HEK293 (cell line): ENCODE data around the gene DLG1.
A peak's percentile ranks its signal among the peaks of the same experiment; 100 is the strongest.

Experiments
- CTCF ChIA-PET: fragments of 350-600 bp; formaldehyde crosslinking; extraction: SDS; loops from one replicate; lab custom pipeline; 2021; ENCODE audit warnings: antibody characterized with exemption; lab: Yijun Ruan, JAX
- POLR2A ChIA-PET: fragments of 300-600 bp; formaldehyde crosslinking; extraction: SDS; loops from one replicate; lab custom pipeline; 2020; ENCODE audit warnings: antibody characterized with exemption, inconsistent platforms; lab: Yijun Ruan, JAX
- H3K27ac ChIP-seq: fragments of 200-500 bp; sonication (Bioruptor generic); 2 replicates; pipeline ENCODE4 v1.5.1; 2014; ENCODE audit warnings: low read depth, low read length, control low read depth, inconsistent platforms; ENCODE audit errors: extremely low read depth
- H3K36me3 ChIP-seq, 2 experiments: fragments of 200-500 bp in 1 of 2; sonication (Bioruptor generic) in 1 of 2; 1 replicate in 1 of 2; 2 replicates in 1 of 2; pipeline ENCODE4 v1.5.1; 2014 to 2017; ENCODE audit warnings: inconsistent platforms in 2 of 2, low read length in 2 of 2; ENCODE audit not compliant: control insufficient read depth in 2 of 2, insufficient read depth in 1 of 2
- H3K4me1 ChIP-seq: fragments of 200-500 bp; sonication (Bioruptor generic); 2 replicates; pipeline ENCODE4 v1.5.1; 2014; ENCODE audit warnings: mild to moderate bottlenecking, low read length, inconsistent platforms; ENCODE audit not compliant: control insufficient read depth, insufficient read depth
- H3K4me3 ChIP-seq: 2 replicates; pipeline ENCODE4 v1.5.1; 2011; ENCODE audit warnings: low read depth, mild to moderate bottlenecking, control low read depth, low read length, moderate library complexity
- H3K9me3 ChIP-seq: fragments of 200-500 bp; sonication (Bioruptor generic); 2 replicates; pipeline ENCODE4 v1.5.1; 2014; ENCODE audit warnings: low read depth, low read length, inconsistent platforms; ENCODE audit not compliant: control insufficient read depth, insufficient read depth
- EGR2 ChIP-seq: fragments of 450-650 bp; formaldehyde crosslinking; IDR thresholded peaks from 2 replicates; pipeline ENCODE4 v1.5.1; 2016; ENCODE audit warnings: low read depth, missing biosample characterization, missing genetic modification characterization
- HOXC10 ChIP-seq: sonication (generic); formaldehyde crosslinking; IDR thresholded peaks from 2 replicates; pipeline ENCODE4 v1.8.1; 2023; ENCODE audit warnings: mild to moderate bottlenecking, missing genetic modification reagents
- TCF7L2 ChIP-seq: IDR thresholded peaks from 2 replicates; pipeline ENCODE4 v1.6.1; 2011; ENCODE audit warnings: low read depth, mild to moderate bottlenecking, inconsistent platforms, low read length, moderate library complexity, borderline replicate concordance
- ZBTB8A ChIP-seq: fragments of 450-650 bp; formaldehyde crosslinking; IDR thresholded peaks from 2 replicates; pipeline ENCODE4 v1.5.1; 2016; ENCODE audit warnings: missing biosample characterization, missing genetic modification characterization
- ZNF335 ChIP-seq: fragments of 450-650 bp; formaldehyde crosslinking; conservative IDR thresholded peaks from 2 replicates; pipeline ENCODE4 v1.5.1; 2016; ENCODE audit warnings: missing biosample characterization, missing genetic modification characterization
- ZNF561 ChIP-seq: fragments of 450-650 bp; IDR thresholded peaks from 2 replicates; pipeline ENCODE4 v1.5.1; 2018; ENCODE audit warnings: missing biosample characterization, missing genetic modification characterization, borderline replicate concordance
- ZNF621 ChIP-seq: fragments of 450-650 bp; formaldehyde crosslinking; IDR thresholded peaks from 2 replicates; pipeline ENCODE4 v1.5.1; 2017; ENCODE audit warnings: missing biosample characterization, missing genetic modification characterization
- ZNF629 ChIP-seq: fragments of 450-650 bp; formaldehyde crosslinking; IDR thresholded peaks from 2 replicates; pipeline ENCODE4 v1.5.1; 2017; ENCODE audit warnings: missing biosample characterization, missing genetic modification characterization
- ZNF660 ChIP-seq: fragments of 450-650 bp; IDR thresholded peaks from 2 replicates; pipeline ENCODE4 v1.5.1; 2018; ENCODE audit warnings: missing biosample characterization, mild to moderate bottlenecking, missing genetic modification characterization
- ZNF670 ChIP-seq: fragments of 450-650 bp; formaldehyde crosslinking; IDR thresholded peaks from 2 replicates; pipeline ENCODE4 v1.5.1; 2016; ENCODE audit warnings: missing biosample characterization, missing genetic modification characterization, low read depth
- ZNF677 ChIP-seq: fragments of 450-650 bp; IDR thresholded peaks from 2 replicates; pipeline ENCODE4 v1.5.0; 2018; ENCODE audit warnings: missing biosample characterization, mild to moderate bottlenecking, missing genetic modification characterization, moderate library complexity
- ZNF768 ChIP-seq: fragments of 450-650 bp; formaldehyde crosslinking; IDR thresholded peaks from 2 replicates; pipeline ENCODE4 v1.5.1; 2018; ENCODE audit warnings: missing biosample characterization, mild to moderate bottlenecking, missing genetic modification characterization
- ZNF776 ChIP-seq: fragments of 450-650 bp; formaldehyde crosslinking; IDR thresholded peaks from 2 replicates; pipeline ENCODE4 v1.5.0; 2017; ENCODE audit warnings: missing biosample characterization, missing genetic modification characterization, borderline replicate concordance
- ZNF792 ChIP-seq: fragments of 450-650 bp; formaldehyde crosslinking; IDR thresholded peaks from 2 replicates; pipeline ENCODE4 v1.5.1; 2016; ENCODE audit warnings: missing biosample characterization, missing genetic modification characterization
- ZSCAN23 ChIP-seq: fragments of 450-650 bp; formaldehyde crosslinking; IDR thresholded peaks from 2 replicates; pipeline ENCODE4 v1.5.1; 2016; ENCODE audit warnings: missing biosample characterization, missing genetic modification characterization
- ZSCAN30 ChIP-seq: fragments of 450-650 bp; IDR thresholded peaks from 2 replicates; pipeline ENCODE4 v1.5.1; 2018; ENCODE audit warnings: missing biosample characterization, mild to moderate bottlenecking, missing genetic modification characterization, moderate library complexity
- TF ChIP-seq, protein P1 (sequence below): fragments of 450-650 bp; formaldehyde crosslinking; IDR thresholded peaks from 2 replicates; pipeline ENCODE4 v1.5.1; 2016; ENCODE audit warnings: missing biosample characterization, missing genetic modification characterization
- TF ChIP-seq, protein P2 (sequence below): fragments of 450-650 bp; formaldehyde crosslinking; optimal IDR thresholded peaks from 2 replicates; pipeline ENCODE3; 2016; ENCODE audit warnings: missing biosample characterization, mild to moderate bottlenecking, missing genetic modification characterization
- TF ChIP-seq, protein P3 (sequence below): fragments of 450-650 bp; formaldehyde crosslinking; IDR thresholded peaks from 2 replicates; pipeline ENCODE4 v1.5.1; 2016; ENCODE audit warnings: missing biosample characterization, missing genetic modification characterization

The DLG1 gene

DNA sequence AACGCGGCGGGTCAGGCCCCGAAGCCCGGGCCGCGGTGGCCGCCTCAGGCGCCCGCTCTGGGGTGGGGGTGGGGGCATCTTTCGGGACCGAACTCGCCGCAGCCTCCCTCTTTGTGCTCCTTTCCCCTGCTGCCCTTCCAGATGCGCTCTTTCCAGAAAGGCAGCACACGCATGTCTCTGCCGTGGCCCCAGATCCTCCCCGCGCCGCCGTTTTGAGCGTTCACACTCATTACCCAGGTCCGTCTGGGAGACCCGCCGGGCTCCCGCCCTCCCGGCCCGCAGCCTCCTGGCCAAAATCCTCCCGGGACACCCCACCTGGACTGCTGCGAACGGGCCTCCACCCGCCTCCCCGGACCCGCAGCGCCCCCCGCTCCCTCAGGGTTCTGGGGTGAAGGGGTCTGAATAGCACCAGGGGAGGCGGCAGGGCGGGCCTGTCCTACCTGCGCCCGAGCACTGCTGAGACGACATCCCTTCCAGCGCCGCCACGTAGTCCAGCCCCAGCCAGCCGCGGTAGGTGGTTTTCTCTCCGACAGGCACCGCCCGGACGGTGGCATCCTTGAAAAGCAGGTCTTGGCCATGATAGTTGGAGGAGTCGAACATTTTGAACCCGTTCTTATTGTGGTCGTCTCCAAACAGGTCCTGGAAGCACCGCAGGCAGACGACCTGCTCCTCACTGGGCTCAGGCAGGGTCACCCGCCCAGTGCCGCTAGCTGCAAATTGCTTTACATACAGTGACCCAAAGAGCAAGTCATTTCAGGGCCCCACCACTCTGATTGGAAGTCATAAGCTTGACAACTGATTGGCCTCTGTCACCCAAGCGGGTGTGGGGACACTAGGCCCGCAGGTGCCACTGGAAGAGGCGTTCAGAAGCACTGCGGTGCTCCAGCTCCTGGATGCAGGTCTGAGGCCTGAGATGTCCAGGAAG is 294.7 kb downstream of the DLG1 start:
- peak overlapping the region; percentile 22 for H3K4me3 ChIP-seq
- ChIA-PET CTCF (interaction anchor here (0.6 to 1.1 kb wide), 4 partner anchors 20 to 294 kb away, joined by 3 to 6 read pairs (median 3); partner anchors contain the start of gene MELTF), POLR2A (no interaction called here)
- no peaks in the 10 kb centered on the region; the same call in 1 of the 2 replicates for H3K4me1 ChIP-seq
- H3K36me3 ChIP-seq: peaks cover 0 to 15% of the 10 kb centered on the region in 2 experiments; a peak in 1 of 3 replicates
- H3K27ac ChIP-seq: peak overlapping the region; percentile 60; the same call in 1 of the 2 replicates
- TF ChIP-seq ZNF335 (tag by site-specific recombination): peak; percentile 53
- TF ChIP-seq, protein P1, sequence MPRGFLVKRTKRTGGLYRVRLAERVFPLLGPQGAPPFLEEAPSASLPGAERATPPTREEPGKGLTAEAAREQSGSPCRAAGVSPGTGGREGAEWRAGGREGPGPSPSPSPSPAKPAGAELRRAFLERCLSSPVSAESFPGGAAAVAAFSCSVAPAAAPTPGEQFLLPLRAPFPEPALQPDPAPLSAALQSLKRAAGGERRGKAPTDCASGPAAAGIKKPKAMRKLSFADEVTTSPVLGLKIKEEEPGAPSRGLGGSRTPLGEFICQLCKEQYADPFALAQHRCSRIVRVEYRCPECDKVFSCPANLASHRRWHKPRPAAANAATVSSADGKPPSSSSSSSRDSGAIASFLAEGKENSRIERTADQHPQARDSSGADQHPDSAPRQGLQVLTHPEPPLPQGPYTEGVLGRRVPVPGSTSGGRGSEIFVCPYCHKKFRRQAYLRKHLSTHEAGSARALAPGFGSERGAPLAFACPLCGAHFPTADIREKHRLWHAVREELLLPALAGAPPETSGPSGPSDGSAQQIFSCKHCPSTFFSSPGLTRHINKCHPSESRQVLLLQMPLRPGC (tag by site-specific recombination): no peak
- no peaks in the 10 kb centered on the region for H3K9me3 ChIP-seq

DNA sequence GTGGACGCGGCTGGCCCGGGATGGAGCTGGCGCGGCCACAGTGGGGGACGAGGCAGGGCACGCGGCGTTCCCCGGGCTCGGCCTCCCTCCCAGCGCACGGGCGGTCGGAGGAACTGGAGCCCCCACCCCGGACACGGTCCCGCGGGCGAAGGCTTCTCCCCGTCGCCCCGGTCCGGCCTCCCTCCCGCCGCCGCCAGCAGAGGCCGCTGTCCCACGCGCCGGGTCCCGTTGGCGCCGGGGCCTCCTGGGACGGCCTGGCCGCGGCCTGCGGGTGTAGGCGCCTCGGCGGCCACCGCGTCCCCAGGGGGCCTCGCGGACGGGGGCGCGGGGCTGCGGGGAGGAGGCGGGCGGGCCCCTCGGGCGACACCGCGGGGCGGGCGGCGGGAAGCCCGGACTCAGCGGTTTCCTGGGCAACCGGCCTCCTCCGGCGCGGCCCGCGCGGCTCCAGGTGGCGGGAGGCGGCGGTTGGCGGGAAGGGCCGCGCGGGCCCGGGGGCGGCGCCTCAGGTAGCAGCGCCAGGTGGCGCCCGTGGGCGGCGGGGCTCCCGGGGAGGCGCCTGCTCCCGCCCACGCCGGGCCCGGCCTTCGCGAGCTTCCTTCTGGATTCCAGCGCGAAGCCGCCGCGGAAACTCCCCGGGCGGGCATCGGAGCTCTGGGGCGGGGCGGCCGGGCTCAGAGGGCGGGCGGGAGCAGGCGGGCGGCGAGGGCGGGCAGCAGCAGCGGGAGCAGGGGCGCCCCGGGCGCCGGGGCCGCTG is 295.5 kb downstream of the DLG1 start:
- ChIA-PET CTCF (interaction anchor here (0.6 to 1.1 kb wide), 5 partner anchors 26 to 155 kb away, joined by 3 read pairs; partner anchors contain the start of gene MELTF), POLR2A (no interaction called here)

More for the DNA sequence above, 295.5 kb downstream of the DLG1 start:
- TF ChIP-seq, protein P2, sequence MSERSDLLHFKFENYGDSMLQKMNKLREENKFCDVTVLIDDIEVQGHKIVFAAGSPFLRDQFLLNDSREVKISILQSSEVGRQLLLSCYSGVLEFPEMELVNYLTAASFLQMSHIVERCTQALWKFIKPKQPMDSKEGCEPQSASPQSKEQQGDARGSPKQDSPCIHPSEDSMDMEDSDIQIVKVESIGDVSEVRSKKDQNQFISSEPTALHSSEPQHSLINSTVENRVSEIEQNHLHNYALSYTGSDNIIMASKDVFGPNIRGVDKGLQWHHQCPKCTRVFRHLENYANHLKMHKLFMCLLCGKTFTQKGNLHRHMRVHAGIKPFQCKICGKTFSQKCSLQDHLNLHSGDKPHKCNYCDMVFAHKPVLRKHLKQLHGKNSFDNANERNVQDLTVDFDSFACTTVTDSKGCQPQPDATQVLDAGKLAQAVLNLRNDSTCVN (tag by site-specific recombination): peak; percentile 35
- TF ChIP-seq TCF7L2 (no peak), ZNF561 (tag by site-specific recombination) (peak; percentile 27; the same call in 1 of the 2 replicates), ZNF768 (tag by site-specific recombination) (no peak), ZNF776 (tag by site-specific recombination) (no peak), ZNF677 (tag by site-specific recombination) (0 out of 2 replicates have a peak, but pooled peaks have one; percentile 2), ZNF660 (tag by site-specific recombination) (0 out of 2 replicates have a peak, but pooled peaks have one; percentile 11), ZBTB8A (tag by site-specific recombination) (0 out of 2 replicates have a peak, but pooled peaks have one; percentile 24), EGR2 (0 out of 2 replicates have a peak, but pooled peaks have one; percentile 9), ZSCAN30 (peak; percentile 76), HOXC10 (peak; percentile 80; the same call in 1 of the 2 replicates), ZNF621 (tag by site-specific recombination) (no peak), ZNF792 (tag by site-specific recombination) (no peak), ZSCAN23 (tag by site-specific recombination) (no peak), ZNF670 (no peak), ZNF629 (tag by site-specific recombination) (no peak)
- TF ChIP-seq, protein P3, sequence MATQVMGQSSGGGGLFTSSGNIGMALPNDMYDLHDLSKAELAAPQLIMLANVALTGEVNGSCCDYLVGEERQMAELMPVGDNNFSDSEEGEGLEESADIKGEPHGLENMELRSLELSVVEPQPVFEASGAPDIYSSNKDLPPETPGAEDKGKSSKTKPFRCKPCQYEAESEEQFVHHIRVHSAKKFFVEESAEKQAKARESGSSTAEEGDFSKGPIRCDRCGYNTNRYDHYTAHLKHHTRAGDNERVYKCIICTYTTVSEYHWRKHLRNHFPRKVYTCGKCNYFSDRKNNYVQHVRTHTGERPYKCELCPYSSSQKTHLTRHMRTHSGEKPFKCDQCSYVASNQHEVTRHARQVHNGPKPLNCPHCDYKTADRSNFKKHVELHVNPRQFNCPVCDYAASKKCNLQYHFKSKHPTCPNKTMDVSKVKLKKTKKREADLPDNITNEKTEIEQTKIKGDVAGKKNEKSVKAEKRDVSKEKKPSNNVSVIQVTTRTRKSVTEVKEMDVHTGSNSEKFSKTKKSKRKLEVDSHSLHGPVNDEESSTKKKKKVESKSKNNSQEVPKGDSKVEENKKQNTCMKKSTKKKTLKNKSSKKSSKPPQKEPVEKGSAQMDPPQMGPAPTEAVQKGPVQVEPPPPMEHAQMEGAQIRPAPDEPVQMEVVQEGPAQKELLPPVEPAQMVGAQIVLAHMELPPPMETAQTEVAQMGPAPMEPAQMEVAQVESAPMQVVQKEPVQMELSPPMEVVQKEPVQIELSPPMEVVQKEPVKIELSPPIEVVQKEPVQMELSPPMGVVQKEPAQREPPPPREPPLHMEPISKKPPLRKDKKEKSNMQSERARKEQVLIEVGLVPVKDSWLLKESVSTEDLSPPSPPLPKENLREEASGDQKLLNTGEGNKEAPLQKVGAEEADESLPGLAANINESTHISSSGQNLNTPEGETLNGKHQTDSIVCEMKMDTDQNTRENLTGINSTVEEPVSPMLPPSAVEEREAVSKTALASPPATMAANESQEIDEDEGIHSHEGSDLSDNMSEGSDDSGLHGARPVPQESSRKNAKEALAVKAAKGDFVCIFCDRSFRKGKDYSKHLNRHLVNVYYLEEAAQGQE (tag by site-specific recombination): no peak
- H3K4me1 ChIP-seq: no peaks in the 10 kb centered on the region; the same call in 1 of the 2 replicates
- H3K9me3 ChIP-seq: no peaks in the 10 kb centered on the region
- H3K4me3 ChIP-seq: peak overlapping the region; percentile 22
- H3K27ac ChIP-seq: peak overlapping the region; percentile 60
- peaks cover 0 to 15% of the 10 kb centered on the region in 2 experiments; a peak in 1 of 3 replicates for H3K36me3 ChIP-seq
